Brain pericyte (primary cell): ENCODE measurements around the gene GLRX.
"Not testable (repeated sequence)": the region's sequence is repeated elsewhere in the genome, so short reads cannot be mapped to it uniquely, and the experiment has no call there.

Experiments
- DNase-seq: peaks from one replicate; pipeline ENCODE4 v3.0.0-alpha.2; 2012; ENCODE audit warnings: low read depth, low spot score

Gene GLRX

DNA sequence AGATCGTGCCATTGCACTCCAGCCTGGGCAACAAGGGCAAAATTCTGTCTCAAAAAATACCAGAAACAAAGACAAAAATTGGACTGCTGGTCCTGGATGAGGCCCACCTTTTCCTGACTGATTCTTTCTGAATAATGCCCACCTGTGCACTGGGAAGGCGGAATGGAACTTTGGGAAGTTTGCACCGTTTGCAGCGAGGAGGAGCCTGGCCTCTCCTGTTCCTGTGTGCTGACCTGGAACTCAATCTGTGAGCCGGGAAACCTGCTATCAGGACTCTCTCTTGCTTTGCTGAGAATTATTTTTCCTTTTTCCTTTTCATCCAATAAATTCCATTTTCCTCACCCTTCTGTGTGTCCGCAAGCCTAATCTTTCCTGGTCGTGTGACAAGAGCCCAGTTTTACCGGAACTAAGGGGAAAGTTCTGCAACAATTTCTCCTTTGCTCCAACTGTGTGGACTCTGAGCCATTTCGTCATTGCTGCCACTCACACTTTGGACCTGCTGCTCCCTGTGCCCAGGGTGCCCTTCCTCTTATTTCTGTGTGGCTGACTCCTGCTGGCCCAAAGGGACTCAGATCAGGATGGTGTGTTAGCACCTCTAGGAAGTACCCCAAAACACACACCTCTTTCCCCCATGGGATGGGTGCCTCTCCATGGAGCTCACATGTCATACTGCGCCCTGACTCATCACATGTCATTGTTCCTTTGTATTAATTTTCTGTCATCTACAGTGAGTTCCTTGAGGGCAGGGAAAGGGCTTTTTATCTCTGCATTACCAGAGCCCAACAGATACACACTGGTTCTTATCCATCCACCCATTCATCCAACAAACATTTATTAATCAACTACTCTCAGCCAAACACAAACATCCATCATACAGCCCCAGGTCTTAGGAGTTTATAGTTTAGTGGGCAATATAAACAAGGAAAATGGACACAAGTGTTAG is 4.7 kb upstream of the GLRX start:
- DNase-seq: no peak

DNA sequence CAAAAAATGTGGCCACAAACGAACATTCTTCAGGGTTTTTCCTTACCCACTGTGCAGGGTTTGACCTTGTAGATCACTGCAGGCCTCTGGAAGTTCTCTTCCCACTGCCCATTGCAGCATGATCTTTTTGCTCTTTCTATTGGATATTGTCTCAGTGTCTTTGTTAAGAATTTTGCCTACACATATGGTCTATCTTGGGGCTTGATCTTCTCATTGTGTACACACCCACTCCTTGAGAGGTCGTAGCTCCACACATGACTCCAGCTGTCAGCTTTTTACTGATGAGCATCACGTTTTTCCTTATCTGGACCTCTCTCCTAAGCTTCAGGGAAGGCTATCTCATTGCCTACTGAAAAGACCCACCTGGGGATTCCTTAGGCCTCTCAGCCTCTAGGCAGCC is 3.0 kb upstream of the GLRX start:
- DNase-seq: no peak

DNA sequence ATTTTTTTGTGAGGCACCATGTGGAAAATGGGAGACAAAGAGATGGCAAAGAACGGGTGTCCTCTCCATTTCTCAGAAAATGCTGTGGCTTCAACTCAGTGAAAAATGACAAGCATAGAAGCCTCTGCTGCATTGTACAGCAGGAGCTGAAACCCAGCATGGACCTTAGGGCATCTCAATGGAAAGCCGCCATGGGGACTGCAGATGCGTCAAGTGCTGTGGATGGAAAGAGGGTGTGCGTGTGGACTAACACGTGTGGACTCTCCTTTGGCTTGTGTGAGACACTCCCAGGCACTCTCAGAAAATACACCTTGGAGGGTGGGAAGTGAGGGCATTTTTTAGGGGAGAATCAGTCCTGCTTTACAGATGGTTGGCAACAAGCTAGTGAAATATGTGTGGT is 2.2 kb upstream of the GLRX start:
- DNase-seq: no peak

DNA sequence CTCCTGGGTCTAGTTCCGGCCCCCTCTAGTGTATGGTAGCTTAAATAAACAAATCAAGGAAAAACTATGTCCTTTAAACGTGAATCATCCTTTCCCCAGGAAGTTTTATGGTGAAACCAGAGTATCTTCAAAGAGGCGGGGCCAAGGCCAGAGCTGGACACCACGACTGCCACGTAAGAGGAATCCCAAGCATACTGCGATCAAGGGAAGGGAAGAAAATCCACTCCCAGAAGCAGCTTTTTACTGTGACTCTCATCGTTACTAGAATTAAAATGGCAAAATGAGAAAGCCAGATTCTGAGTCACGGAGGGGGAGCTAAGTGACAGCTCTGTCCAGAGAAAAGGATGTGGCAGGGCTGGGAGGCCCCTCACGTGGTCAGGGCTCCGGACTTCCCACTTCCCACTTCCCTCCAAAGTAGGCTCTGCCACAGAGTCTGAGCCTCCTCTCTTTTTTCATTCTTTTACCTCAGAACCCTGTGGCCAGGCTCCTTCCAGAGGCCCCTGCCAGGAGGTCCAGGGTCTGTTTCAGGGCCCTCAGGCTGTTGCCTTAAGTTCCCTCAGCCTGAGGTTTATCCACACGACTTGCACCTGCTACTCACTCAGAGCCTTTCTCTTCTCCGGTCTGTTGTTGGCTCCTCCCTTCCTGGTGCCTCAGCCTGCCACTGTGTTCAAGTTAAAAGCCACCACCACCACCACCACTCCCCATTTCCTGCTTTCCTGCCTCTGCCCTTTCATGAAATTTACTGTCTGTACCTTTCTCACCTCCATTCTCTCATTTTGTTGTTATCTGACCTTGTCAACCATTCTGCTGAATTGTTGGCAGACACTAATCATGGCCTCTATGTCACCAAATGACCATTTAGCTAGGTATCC is 1.4 kb upstream of the GLRX start:
- DNase-seq: peak; percentile 61

DNA sequence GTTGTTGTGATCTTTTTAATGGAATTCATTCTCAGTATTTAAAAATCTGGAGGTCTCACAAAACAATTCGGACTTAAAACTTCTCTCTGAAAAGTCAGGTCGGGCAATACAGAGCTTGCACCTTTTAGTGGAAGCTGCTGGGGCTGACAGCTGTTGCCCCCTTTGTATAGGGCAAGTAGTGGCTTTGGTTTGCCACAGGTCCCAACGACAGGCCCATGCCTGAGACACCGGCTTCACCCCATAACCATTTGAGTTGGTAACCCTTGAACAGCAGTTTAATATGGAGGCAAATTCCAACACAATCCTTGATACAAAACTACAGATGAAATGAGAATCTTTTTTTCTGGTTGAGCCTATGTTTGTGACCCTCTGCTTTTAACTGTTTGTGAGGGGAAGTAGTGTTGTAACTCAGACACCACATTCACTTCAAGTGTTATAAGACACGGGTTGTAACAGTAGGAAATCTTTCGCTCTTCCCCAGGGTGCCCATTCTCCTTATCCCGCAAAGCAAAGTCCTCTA is 752 bp upstream of the GLRX start:
- DNase-seq: no peak

DNA sequence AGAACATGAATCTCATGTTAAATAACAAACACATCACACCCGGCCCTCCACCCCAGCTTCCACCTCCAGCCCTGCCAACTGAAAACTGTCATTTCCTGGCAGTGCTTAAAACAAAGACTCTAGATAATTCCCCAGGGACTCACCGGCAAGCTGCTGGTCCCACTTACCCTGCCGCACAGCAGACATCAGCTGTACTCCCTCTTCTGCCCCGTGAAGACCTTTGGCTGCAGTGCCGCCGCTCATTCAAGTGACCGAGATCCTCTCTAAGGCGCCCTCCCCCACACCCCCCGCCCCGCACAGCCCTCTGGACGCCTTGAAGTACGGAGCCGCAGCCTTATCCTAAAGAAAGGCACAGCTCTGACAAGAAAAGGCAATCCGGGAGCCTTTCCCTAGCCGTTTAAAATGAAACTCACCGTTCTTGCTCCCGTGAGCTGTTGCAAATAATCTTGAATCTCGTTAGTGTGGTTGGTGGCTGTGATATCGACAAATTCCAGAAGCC is 434 bp downstream of the GLRX start:
- no peak for DNase-seq

DNA sequence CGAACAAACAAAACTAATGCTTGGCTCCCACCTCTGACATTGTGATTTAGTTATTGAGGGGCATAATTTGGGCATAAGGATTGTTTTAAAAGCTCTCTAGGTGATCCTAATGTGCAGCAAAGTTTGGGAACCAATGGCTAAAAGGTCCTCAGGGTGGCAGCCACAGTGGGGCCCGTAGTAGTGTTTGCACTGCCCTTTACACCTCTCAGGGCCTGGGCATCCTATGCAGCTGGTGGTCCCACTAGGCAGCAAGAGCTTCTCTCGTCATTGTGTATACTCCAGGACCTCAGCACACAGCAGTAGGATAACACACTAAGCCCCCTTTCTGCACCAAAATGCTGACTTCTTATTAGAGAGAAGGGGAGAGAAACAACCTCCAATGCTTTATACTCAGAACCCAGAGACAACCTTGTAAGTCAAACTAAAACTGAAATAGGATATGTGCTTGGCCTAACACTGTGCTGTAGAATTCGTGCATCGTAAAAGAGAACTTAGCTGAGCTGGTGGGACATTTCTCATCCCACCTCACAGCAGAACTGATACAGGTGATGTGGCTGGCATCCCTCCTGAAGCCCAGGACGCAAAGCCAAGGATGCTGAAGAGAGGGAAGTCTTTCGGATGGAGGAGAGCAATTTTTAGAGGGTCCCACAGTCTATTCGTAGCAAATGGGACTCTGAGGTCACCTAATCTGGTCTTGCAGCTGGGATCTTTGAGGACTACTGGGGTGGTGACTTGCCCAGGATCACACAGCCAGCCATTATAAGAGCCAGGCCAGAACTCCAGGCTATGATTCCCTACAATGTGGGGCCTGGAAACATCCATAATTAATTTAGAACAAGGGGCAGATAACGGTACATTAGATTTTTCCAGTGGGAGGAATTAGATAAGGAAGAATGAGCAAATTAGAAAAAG is 1.2 kb downstream of the GLRX start:
- DNase-seq: no peak

DNA sequence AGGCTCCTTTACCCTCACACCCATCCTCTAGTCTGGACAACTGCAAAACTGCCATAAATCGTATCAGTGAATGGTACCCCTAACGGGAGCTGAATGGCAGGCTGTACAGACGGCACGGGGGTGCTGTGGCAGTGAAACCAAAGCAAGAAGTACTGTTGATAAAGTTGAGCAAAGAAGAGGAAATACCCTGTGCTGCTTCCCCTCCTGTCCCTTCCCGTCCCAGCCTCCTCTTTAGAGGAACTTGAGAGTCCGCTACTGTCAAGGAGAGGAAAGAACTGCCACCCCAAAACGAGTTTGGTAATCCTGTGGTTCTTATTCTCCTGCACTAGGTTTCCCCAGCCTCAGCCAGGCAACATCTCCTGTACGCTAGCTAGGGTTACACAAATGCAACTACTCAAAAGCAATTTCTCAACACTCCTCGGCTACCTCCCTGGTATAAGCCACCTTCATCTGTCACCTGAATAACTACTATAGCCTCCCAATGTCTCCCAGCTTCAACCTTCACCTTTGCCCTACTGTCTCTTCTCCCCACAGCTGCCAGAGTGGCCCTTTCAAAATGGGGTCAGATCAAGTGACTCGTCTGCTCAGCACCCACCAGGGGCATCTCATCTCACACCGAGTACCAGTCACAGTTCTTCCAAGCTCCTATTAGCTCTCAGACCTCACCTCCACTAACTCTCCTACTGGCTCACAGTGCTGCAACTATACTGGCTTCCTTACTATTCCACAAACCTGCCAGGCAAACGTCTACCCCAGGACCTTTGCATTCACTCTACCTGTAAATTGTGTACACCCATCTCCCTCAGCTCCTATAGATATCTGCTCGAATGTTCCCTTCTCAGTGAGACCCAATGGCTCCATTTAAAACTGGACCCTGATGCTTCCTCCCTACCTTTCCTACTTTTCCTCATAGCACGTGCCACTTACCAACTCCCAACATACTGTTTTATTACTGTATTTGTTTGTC is 4.1 kb downstream of the GLRX start:
- no peak for DNase-seq

DNA sequence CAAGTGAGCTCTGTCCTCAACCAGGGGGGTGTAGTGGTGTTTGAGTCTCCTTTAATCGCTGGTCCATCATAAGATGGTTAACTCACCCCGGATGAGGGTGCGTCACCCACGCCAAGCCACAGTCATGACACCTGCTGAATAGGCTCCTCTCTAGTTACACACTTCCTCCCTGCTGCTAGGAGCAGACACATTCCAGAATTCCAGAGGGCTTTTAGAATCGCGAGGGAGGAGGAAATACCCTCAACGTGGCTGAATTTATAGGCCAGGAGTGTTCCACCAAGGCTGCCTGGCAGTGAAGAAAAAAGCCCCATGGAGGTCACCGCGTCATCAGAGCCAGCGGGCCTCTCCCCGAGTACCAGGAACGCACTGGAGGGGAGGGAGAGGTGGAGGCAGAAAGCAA is 5.1 kb downstream of the GLRX start:
- DNase-seq: no peak

DNA sequence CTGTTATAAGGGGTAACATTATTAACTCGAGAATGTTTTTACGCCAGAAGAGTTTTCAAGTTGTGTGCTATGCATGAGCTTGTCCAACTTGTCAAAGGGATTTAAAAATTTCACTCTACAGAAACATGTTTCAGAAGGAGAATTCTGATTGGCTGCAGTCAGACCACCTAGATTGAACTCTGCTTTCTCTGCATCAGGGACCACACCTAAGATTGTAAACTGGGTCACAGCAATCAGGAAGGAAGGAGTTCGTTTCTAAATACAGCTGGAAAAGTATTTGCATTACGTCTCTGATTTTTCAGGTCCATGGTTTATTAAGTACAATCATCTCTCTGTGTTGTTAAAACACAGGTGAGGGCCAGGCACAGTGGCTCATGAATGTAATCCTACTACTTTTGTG is 5.8 kb downstream of the GLRX start:
- no peak for DNase-seq

DNA sequence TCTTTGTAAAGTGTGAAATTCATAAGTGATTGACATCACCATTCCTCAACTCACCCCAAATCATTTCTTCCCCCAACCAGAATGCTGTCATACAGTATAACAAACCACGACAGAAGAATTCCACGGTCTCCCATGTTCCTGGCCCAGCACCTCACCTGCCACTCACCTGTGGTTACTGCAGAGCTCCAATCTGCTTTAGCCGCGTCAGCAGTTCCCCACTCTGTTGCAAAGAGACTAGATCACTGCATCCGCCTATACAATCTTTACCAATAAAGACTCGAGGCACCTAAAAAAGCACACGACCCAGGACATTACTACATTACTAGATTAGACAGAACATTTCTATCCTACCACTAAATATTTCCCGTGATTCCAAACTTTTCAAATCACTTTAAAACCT is 6.2 kb downstream of the GLRX start:
- no peak for DNase-seq

DNA sequence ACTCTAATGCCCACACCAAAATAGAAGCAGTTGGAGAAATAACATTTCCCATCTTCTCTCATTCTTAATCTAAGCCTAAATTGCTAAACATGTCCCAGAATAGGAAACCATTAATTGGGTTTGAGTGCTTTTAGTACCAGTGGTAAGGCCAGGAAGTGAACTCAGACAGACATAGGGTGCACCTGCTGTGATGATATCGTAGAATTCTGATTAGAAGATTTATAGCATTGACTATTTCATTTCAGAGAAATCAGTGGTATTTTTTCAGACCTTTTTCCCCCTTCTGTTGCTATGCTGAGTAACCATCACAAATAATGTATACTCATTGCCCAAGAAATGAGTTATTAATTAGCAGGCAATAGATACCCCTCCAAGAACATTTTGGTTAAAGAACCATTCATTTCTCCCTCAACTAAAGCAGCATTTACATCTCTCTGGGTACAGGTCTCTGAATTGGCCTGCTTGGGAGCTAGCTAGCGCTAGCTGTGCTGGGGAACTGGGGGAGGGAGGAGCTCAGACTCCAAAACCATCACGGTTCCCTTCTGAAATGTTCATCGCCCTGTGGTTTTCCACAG is 7.3 kb downstream of the GLRX start:
- DNase-seq: no peak

DNA sequence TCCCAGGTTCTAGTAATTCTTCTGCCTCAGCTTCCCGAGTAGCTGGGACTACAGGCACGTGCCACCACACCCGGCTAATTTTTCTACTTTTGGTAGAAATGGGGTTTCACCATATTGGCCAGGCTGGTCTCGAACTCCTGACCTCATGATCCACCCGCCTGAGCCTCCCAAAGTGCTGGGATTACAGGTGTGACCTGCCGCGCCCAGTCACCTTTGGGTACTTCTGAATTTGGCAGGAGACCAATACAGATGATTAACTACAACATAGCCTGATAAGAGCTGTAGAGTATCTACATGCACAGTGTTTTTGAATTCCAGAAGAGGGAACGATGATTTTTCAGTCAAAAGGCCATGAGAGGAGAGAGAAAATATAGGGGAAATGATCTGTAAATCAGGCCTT is 9.5 kb downstream of the GLRX start:
- not testable (repeated sequence) for DNase-seq

DNA sequence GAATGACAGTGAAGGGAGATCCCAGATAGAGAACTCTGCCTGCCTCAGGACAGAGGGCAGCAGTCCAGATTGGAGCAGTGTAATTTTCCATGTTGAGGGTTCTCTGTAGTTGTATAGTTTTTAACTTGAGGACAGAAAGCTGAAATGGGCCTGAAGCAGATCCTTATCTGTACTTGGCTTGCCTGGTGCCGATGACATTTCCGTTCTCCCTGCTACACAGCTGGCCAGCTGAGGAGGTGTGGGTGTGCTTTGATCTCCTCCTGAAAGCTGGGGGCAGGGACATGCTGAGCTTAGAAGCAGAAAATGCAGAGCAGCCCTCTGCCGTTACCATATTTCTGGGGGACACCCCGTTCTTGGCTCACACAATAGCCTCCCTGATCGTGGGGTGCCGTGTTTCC is 10.5 kb downstream of the GLRX start:
- DNase-seq: no peak

DNA sequence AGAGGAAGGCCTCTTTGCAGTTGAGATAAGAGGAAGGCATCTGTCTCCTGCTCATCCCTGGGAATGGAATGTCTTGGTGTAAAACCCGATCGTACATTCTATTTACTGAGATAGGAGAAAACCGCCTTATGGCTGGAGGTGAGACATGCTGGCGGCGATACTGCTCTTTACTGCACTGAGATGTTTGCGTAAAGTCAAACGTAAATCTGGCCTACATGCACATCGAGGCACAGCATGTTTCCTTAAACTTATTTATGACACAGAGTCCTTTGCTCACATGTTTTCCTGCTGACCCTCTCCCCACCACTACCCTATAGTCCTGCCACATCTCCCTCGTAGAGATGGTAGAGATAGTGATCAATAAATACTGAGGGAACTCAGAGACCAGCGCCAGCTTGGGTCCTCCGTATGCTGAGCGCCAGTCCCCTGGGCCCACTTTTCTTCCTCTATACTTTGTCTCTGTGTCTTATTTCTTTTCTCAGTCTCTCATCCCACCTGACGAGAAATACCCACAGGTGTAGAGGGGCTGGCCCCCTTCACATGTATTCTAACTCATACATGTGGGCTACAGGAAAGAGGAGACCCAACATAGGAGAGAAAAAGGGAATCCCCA is 11.0 kb downstream of the GLRX start:
- not testable (repeated sequence) for DNase-seq

DNA sequence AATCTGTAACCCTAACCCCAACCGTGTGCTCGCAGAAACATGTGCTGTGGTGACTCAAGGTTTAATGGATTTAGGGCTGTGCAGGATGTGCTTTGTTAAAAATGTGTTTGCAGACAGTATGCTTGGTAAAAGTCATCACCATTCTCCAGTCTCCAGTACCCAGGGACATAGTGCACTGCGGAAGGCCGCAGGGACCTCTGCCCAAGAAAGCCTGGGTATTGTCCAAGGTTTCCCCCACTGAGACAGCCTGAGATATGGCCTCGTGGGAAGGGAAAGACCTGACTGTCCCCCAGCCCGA is 11.5 kb downstream of the GLRX start:
- not testable (repeated sequence) for DNase-seq

DNA sequence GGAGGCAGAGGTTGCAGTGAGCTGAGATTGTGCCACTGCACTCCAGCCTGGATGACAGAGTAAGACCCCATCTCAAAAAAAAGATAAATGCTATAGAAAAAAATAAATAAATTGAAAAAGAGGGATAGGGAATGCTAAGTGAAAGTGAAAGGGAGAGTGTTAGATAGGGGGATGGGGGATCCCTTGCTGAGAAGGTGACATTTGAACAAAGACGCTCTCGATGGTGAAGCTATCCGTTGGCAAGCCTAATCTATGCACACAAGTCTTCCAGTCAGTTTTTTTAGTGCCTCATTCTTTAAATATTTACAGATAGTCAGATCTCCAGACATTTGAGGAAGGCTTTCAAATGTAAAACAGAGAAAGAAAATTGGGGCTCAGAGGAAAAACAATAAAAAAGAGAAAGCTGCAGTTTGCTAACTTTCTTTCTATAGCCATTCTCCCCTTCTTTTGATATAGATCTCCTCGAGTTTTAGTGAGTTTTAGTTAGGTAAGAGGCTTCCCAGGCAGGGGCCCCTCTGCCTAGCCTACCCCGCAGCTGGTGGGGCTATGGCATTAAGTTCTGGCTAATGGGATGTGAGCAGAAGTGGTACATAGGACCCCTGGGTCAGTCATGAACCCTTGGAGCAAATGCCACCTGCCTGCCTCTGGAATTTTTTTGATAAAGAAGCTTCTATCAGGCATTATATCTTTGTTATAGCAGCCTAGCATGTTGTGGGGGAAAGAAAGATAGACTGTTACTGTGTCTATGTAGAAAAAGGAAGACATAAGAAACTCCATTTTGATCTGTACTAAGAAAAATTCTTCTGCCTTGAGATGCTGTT is 12.0 kb downstream of the GLRX start:
- no peak for DNase-seq

DNA sequence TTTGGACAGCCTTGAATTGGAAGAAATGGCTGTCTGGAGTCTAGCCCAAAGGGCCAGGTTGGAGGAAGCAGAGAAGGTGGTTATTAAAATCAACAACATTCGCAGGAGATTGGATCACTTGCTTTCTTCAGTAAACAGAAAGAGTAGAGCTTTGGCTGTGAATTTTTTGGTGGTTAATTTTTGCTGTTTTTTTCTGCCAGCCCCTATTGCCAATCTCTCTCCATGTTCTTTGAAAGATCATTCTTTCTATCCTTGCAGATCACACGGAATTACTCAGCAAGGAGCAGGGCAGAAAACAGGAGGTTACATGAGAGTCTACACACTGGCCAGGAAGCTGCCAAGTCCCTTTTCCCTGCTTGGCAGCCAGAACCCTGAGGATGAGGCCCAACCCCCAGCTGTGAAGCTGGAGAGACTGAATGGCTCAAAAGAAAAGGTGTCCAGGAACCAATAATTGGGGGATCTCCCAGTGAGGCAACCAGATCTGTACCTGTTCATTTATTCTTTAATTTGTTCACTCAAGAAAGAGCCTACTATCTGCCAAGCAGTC is 13.0 kb downstream of the GLRX start:
- no peak for DNase-seq
